HepG2 (cell line): ENCODE data around the gene TPST2.

Experiments used
- AFF4 ChIP-seq: sonication (generic); formaldehyde crosslinking; IDR thresholded peaks from 2 replicates; pipeline ENCODE4 v1.4.0; 2020; ENCODE audit warnings: missing genetic modification reagents
- CC2D1A ChIP-seq: sonication (generic); formaldehyde crosslinking; IDR thresholded peaks from 2 replicates; pipeline ENCODE4 v1.8.1; 2023; ENCODE audit warnings: mild to moderate bottlenecking, missing genetic modification reagents
- CHD2 ChIP-seq: IDR thresholded peaks from 2 replicates; pipeline ENCODE4 v1.6.1; 2011; ENCODE audit warnings: low read depth, low read length, improper control_type of control experiment
- EZH2 ChIP-seq: conservative IDR thresholded peaks from 2 replicates; pipeline ENCODE4 v1.6.1; 2012; ENCODE audit warnings: mild to moderate bottlenecking, low read depth, low read length, moderate library complexity
- HES4 ChIP-seq: sonication (generic); formaldehyde crosslinking; IDR thresholded peaks from 2 replicates; pipeline ENCODE4 v1.9.0; 2021; ENCODE audit warnings: mild to moderate bottlenecking, missing genetic modification reagents, borderline replicate concordance
- MAX ChIP-seq: IDR thresholded peaks from 2 replicates; pipeline ENCODE4 v1.6.1; 2012; ENCODE audit warnings: inconsistent platforms
- NFIC ChIP-seq: IDR thresholded peaks from 2 replicates; pipeline ENCODE4 v1.6.1; 2012; ENCODE audit warnings: mild to moderate bottlenecking, low read length, inconsistent platforms
- POLR2AphosphoS2 ChIP-seq: IDR thresholded peaks from 2 replicates; pipeline ENCODE4 v1.6.1; 2011; ENCODE audit warnings: low read depth, low read length, improper control_type of control experiment
- RAD21 ChIP-seq: fragments of 450-650 bp; formaldehyde crosslinking; IDR thresholded peaks from 2 replicates; pipeline ENCODE4 v1.5.0; 2020; ENCODE audit warnings: mild to moderate bottlenecking
- ZNF441 ChIP-seq: sonication (generic); formaldehyde crosslinking; IDR thresholded peaks from 2 replicates; pipeline ENCODE4 v1.7.0; 2021; ENCODE audit warnings: missing genetic modification reagents, borderline replicate concordance
- ZNF740 ChIP-seq: sonication (generic); formaldehyde crosslinking; IDR thresholded peaks from 2 replicates; pipeline ENCODE4 v1.4.0; 2020; ENCODE audit warnings: missing genetic modification reagents
- ZNF770 ChIP-seq: sonication (generic); formaldehyde crosslinking; IDR thresholded peaks from 2 replicates; pipeline ENCODE4 v1.5.0; 2020; ENCODE audit warnings: mild to moderate bottlenecking, missing genetic modification reagents

- TF ChIP-seq ZNF441 (CRISPR knock-in tag): no peak
- no peak for TF ChIP-seq POLR2AphosphoS2
- no peak for TF ChIP-seq NFIC
- TF ChIP-seq CC2D1A: no peak
- TF ChIP-seq HES4 (CRISPR knock-in tag): no peak
- TF ChIP-seq AFF4 (CRISPR knock-in tag): no peak
- no peak for TF ChIP-seq ZNF740 (CRISPR knock-in tag)
- TF ChIP-seq ZNF770 (CRISPR knock-in tag): no peak
- TF ChIP-seq CHD2: no peak
- no peak for TF ChIP-seq EZH2
- TF ChIP-seq RAD21: no peak
- TF ChIP-seq MAX: no peak
These were observed 47.1 kb downstream of the TPST2 start for GRCh38 chr22:26542831-26543230.
